Stimulated activated CD4-positive, alpha-beta T cell treated with anti-CD3 and anti-CD28 coated beads, Interleukin-12 subunit alpha, Interleukin-12 subunit beta, amount 100 ng/mL, for 4 hours (primary cell): Measurements from ENCODE around the gene GLOD5.
"Not testable (repeated sequence)": the region's sequence is repeated elsewhere in the genome, so short reads cannot be mapped to it uniquely, and the experiment has no call there.

ENCODE experiments used
- DNase-seq: peaks from one replicate; pipeline ENCODE4 v3.0.0-alpha.2; 2020

The GLOD5 gene

GRCh38 chrX:48798318-48798717 lies 36.8 kb downstream of the GLOD5 start:
- no peak for DNase-seq

GRCh38 chrX:48800574-48801279 lies 39.2 kb downstream of the GLOD5 start:
- no peak for DNase-seq

- DNase-seq = peak; percentile 87
Measured at GRCh38 chrX:48801280-48802088, 39.9 kb downstream of the GLOD5 start, which contains the start of gene HDAC6. HDAC6 (plus strand) TSS chrX:48802067; CDS start chrX:48802693, 626 bp downstream.

DNA sequence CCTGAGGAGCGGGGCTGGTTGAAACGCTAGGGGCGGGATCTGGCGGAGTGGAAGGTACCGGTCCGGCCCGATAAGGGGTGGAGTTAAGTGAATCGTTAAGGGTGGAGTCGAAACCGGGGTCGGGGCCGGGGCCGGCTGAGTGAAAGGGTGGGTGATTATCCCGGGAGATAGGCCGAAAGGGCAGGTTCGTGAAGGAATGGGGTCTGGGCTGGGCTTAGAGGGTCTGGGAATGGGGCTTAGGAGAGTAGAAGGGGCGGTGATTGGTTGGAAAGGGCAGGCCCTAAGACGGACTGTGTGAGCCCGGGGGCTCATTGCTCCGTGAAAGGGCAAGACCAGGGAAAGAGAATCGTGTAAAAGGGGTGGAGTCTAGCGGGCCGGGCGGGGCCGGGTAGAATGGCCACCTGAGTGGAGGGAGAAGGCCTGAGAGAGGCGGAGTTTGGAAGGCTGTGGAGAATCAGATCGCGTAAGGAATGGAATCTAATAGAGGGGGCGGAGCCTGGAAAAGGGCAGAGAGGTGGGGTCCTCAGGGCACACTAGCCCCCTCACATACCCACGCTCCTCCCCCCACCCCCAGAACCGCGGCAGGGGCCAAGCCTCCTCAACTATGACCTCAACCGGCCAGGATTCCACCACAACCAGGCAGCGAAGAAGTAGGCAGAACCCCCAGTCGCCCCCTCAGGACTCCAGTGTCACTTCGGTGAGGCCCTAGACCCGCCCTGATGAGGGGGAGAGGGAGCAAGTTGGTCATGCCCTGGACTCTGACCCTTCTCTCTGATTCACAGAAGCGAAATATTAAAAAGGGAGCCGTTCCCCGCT lies 40.8 kb downstream of the GLOD5 start:
- peak; percentile 56 for DNase-seq

DNA sequence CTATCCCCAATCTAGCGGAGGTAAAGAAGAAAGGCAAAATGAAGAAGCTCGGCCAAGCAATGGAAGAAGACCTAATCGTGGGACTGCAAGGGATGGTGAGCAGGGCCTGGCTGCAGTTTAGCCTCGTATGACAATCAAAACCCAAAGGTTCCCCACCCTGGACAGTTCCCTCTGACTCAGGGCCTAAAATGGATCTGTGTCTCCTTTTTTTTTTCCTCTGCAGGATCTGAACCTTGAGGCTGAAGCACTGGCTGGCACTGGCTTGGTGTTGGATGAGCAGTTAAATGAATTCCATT lies 41.3 kb downstream of the GLOD5 start:
- DNase-seq = no peak

- DNase-seq = no peak
Measured at GRCh38 chrX:48806081-48806480, 44.5 kb downstream of the GLOD5 start.

GRCh38 chrX:48813644-48814043 lies 52.1 kb downstream of the GLOD5 start:
- no peak for DNase-seq

DNA sequence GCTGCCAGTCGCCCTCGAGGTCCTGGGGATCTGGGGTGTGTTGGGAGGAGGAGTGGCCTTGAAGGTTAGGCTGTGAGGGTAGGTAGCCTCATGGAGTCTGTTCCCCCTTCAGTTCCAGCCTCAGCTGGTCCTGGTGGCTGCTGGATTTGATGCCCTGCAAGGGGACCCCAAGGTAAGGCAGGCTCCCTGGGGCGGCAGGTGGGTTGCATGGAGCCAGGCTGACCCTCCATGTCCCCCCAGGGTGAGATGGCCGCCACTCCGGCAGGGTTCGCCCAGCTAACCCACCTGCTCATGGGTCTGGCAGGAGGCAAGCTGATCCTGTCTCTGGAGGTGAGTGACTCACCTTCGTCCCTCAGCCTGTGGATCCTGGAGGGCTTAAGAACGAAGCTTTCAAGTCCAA lies 53.2 kb downstream of the GLOD5 start:
- no peak for DNase-seq

DNA sequence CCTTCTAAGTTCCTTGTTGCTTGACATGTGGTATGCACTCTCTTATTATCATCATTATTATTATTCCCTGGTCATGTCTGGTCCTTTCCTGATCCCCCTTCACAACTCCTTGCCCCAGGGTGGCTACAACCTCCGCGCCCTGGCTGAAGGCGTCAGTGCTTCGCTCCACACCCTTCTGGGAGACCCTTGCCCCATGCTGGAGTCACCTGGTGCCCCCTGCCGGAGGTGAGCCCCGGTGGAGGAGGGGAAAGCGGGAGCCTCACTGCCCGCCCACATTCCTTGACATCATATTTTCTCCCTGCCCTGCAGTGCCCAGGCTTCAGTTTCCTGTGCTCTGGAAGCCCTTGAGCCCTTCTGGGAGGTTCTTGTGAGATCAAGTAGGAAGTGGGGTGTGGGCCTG lies 53.7 kb downstream of the GLOD5 start:
- no peak for DNase-seq

DNA sequence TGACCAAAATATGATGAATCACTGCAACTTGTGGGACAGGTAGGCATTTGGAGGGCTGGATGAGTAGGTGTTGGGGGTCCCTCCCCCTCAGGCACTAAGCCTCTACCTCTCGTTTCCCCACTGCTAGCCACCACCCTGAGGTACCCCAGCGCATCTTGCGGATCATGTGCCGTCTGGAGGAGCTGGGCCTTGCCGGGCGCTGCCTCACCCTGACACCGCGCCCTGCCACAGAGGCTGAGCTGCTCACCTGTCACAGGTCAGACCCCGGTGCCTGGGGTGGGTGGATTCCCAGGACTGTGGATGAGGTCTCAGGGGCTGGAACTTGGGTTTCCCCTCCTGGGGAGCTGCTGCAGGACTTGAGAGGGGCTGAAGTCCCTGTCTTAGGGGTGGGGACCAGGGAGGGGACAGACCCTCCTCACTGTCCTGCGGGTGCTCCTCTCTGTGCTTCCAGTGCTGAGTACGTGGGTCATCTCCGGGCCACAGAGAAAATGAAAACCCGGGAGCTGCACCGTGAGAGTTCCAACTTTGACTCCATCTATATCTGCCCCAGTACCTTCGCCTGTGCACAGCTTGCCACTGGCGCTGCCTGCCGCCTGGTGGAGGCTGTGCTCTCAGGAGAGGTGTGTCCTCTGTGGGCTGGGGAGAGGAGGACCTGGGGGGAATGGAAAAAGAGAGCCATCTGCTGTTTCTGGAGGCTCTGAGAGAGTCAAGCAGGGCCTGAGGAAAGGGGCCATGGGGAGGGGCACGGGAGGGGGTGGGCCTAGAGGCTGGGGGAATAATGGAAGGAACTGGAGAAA lies 54.7 kb downstream of the GLOD5 start:
- no peak for DNase-seq

- DNase-seq = no peak
Measured at GRCh38 chrX:48818098-48818497, 56.6 kb downstream of the GLOD5 start.

- DNase-seq = no peak
Measured at GRCh38 chrX:48818866-48819265, 57.3 kb downstream of the GLOD5 start.

DNA sequence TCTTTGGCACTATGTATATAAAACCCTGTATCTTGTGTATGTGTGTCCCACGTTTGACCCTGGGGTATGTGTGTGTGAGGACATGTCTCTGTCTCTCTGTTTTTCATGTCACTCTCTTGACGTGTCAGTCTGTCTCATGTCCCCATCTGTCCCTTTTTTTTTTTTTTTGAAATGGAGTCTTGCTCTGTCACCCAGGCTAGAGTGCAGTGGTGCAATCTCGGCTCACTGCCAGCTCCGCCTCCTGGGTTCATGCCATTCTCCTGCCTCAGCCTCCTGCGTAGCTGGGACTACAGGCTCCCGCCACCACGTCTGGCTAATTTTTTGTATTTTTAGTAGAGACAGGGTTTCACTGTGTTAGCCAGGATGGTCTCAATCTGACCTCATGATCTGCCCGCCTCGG lies 57.8 kb downstream of the GLOD5 start:
- not testable (repeated sequence) for DNase-seq

DNA sequence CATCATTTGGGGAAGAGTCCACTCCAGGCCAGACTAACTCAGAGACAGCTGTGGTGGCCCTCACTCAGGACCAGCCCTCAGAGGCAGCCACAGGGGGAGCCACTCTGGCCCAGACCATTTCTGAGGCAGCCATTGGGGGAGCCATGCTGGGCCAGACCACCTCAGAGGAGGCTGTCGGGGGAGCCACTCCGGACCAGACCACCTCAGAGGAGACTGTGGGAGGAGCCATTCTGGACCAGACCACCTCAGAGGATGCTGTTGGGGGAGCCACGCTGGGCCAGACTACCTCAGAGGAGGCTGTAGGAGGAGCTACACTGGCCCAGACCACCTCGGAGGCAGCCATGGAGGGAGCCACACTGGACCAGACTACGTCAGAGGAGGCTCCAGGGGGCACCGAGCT lies 61.5 kb downstream of the GLOD5 start:
- DNase-seq = no peak
